IgD-negative memory B cell (primary cell): ENCODE results near the gene CEACAM21. TPM values are rescaled to one million over a fixed set of nuclear protein-coding genes. Genes with fewer than 3 reads are reported as not detected.

Source experiments
- H3K27ac Mint-ChIP-seq, 3 donors: one replicate each; pipeline ENCODE4 v1.8.0; 2020 to 2022; ENCODE audit warnings: mild to moderate bottlenecking in 3 of 3, mixed read lengths in 3 of 3, moderate library complexity in 1 of 3
- H3K27me3 Mint-ChIP-seq: one replicate; pipeline ENCODE4 v1.8.0; 2021; ENCODE audit warnings: mixed read lengths
- H3K36me3 Mint-ChIP-seq: one replicate; pipeline ENCODE4 v1.8.0; 2020; ENCODE audit warnings: mild to moderate bottlenecking, mixed read lengths
- H3K4me1 Mint-ChIP-seq, 3 donors: one replicate each; pipeline ENCODE4 v1.8.0; 2020 to 2022; ENCODE audit warnings: mixed read lengths in 3 of 3, mild to moderate bottlenecking in 1 of 3
- H3K4me3 Mint-ChIP-seq, 4 donors: one replicate each; pipeline ENCODE4 v1.8.0; 2020 to 2022; ENCODE audit warnings: mild to moderate bottlenecking in 4 of 4, mixed read lengths in 4 of 4, moderate library complexity in 3 of 4
- H3K9me3 Mint-ChIP-seq, 3 donors: one replicate each; pipeline ENCODE4 v1.8.0; 2020 to 2021; ENCODE audit warnings: mixed read lengths in 3 of 3, mild to moderate bottlenecking in 1 of 3
- polyA plus RNA-seq: library from polyadenylated mRNA; unstranded; fragments of 300-500 nt; fragmentation: Illumina TruSeq; gene quantifications from one replicate; pipeline ENCODE4 v1.2.3, GENCODE V29; 2021

The CEACAM21 gene
- polyA plus RNA-seq, 1 donor from 2014 or later = 30.8 TPM

GRCh38 chr19:41542622-41543021 is 33.3 kb upstream of the CEACAM21 start:
- H3K9me3 Mint-ChIP-seq = no peaks in the 10 kb centered on the region
- H3K27ac Mint-ChIP-seq = peak overlapping the region in 1 of 3 donors; percentile 34
- no peaks in the 10 kb centered on the region for H3K27me3 Mint-ChIP-seq
- peaks cover 35 to 57% (median 36%) of the 10 kb centered on the region in 3 donors for H3K4me1 Mint-ChIP-seq
- H3K36me3 Mint-ChIP-seq = peaks cover 4% of the 10 kb centered on the region
- H3K4me3 Mint-ChIP-seq = peak overlapping the region in 2 of 4 donors; percentile 20 to 74

- Mint-ChIP-seq H3K27me3 (no peaks in the 10 kb centered on the region), H3K36me3 (peaks cover 4% of the 10 kb centered on the region), H3K27ac (peak overlapping the region in 1 of 3 donors; percentile 50), H3K4me3 (peak overlapping the region in 1 of 4 donors; percentile 76), H3K4me1 (peaks cover 31 to 57% (median 36%) of the 10 kb centered on the region in 3 donors), H3K9me3 (no peaks in the 10 kb centered on the region)
These were observed 32.4 kb upstream of the CEACAM21 start for GRCh38 chr19:41543582-41543981.

GRCh38 chr19:41545547-41545946 is 30.4 kb upstream of the CEACAM21 start:
- peaks cover 2% of the 10 kb centered on the region for H3K36me3 Mint-ChIP-seq
- no peaks in the 10 kb centered on the region for H3K27me3 Mint-ChIP-seq
- peak overlapping the region; percentile 73 to 95 (median 94) for H3K27ac Mint-ChIP-seq
- H3K4me1 Mint-ChIP-seq = peaks cover 34 to 55% (median 37%) of the 10 kb centered on the region in 3 donors
- H3K4me3 Mint-ChIP-seq = peak overlapping the region; percentile 78 to 93 (median 88)
- no peaks in the 10 kb centered on the region for H3K9me3 Mint-ChIP-seq

- no peaks in the 10 kb centered on the region for H3K27me3 Mint-ChIP-seq
These were observed 29.6 kb upstream of the CEACAM21 start for GRCh38 chr19:41546386-41546789.

GRCh38 chr19:41546961-41547360 is 29.0 kb upstream of the CEACAM21 start:
- peaks cover 37 to 60% (median 37%) of the 10 kb centered on the region in 3 donors for H3K4me1 Mint-ChIP-seq
- peak overlapping the region; percentile 73 to 95 (median 94) for H3K27ac Mint-ChIP-seq
- H3K36me3 Mint-ChIP-seq = peaks cover 6% of the 10 kb centered on the region
- H3K27me3 Mint-ChIP-seq = no peaks in the 10 kb centered on the region
- H3K4me3 Mint-ChIP-seq = peak overlapping the region in 3 of 4 donors; percentile 78 to 93 (median 91)
- H3K9me3 Mint-ChIP-seq = no peaks in the 10 kb centered on the region

More at GRCh38 chr19:41546386-41546789, 29.6 kb upstream of the CEACAM21 start:
- peaks cover 4% of the 10 kb centered on the region for H3K36me3 Mint-ChIP-seq
- H3K4me1 Mint-ChIP-seq = peaks cover 34 to 57% (median 37%) of the 10 kb centered on the region in 3 donors
- H3K4me3 Mint-ChIP-seq = peak overlapping the region; percentile 78 to 93 (median 88)
- H3K9me3 Mint-ChIP-seq = no peaks in the 10 kb centered on the region
- peak overlapping the region; percentile 73 to 95 (median 94) for H3K27ac Mint-ChIP-seq

GRCh38 chr19:41547569-41547968 is 28.4 kb upstream of the CEACAM21 start:
- Mint-ChIP-seq H3K4me1 (peaks cover 36 to 57% (median 36%) of the 10 kb centered on the region in 3 donors), H3K27me3 (no peaks in the 10 kb centered on the region), H3K4me3 (peak overlapping the region in 2 of 4 donors; percentile 42 to 80), H3K36me3 (peaks cover 7% of the 10 kb centered on the region), H3K27ac (peak overlapping the region in 2 of 3 donors; percentile 13 to 73), H3K9me3 (no peaks in the 10 kb centered on the region)

GRCh38 chr19:41548047-41548446 is 27.9 kb upstream of the CEACAM21 start:
- Mint-ChIP-seq H3K36me3 (peaks cover 11% of the 10 kb centered on the region), H3K27ac (no peak overlapping the region), H3K27me3 (no peaks in the 10 kb centered on the region), H3K9me3 (no peaks in the 10 kb centered on the region), H3K4me1 (peaks cover 39 to 60% (median 40%) of the 10 kb centered on the region in 3 donors), H3K4me3 (peak overlapping the region in 2 of 4 donors; percentile 30 to 80)

GRCh38 chr19:41548954-41549688 is 26.8 kb upstream of the CEACAM21 start:
- peaks cover 13% of the 10 kb centered on the region for H3K36me3 Mint-ChIP-seq
- H3K4me3 Mint-ChIP-seq = peak overlapping the region; percentile 84 to 98 (median 98)
- H3K27ac Mint-ChIP-seq = peak overlapping the region; percentile 79 to 95 (median 81)
- peaks cover 0 to 3% (median 0%) of the 10 kb centered on the region in 3 donors for H3K9me3 Mint-ChIP-seq
- no peaks in the 10 kb centered on the region for H3K27me3 Mint-ChIP-seq
- H3K4me1 Mint-ChIP-seq = peaks cover 41 to 60% (median 41%) of the 10 kb centered on the region in 3 donors

- Mint-ChIP-seq H3K27ac (peak overlapping the region; percentile 79 to 95 (median 81)), H3K4me1 (peaks cover 40 to 61% (median 41%) of the 10 kb centered on the region in 3 donors), H3K4me3 (peak overlapping the region; percentile 84 to 98 (median 98)), H3K9me3 (peaks cover 0 to 3% (median 0%) of the 10 kb centered on the region in 3 donors), H3K27me3 (no peaks in the 10 kb centered on the region), H3K36me3 (peaks cover 15% of the 10 kb centered on the region)
These were observed 26.1 kb upstream of the CEACAM21 start for GRCh38 chr19:41549884-41550283.

GRCh38 chr19:41551212-41551610 is 24.8 kb upstream of the CEACAM21 start:
- peaks cover 40 to 61% (median 42%) of the 10 kb centered on the region in 3 donors for H3K4me1 Mint-ChIP-seq
- peak overlapping the region; percentile 84 to 98 (median 98) for H3K4me3 Mint-ChIP-seq
- peaks cover 21% of the 10 kb centered on the region for H3K36me3 Mint-ChIP-seq
- peaks cover 0 to 3% (median 0%) of the 10 kb centered on the region in 3 donors for H3K9me3 Mint-ChIP-seq
- H3K27ac Mint-ChIP-seq = peak overlapping the region; percentile 79 to 95 (median 95)
- H3K27me3 Mint-ChIP-seq = no peaks in the 10 kb centered on the region

GRCh38 chr19:41551711-41552110 is 24.3 kb upstream of the CEACAM21 start:
- H3K36me3 Mint-ChIP-seq = peaks cover 21% of the 10 kb centered on the region

GRCh38 chr19:41552558-41552957 is 23.4 kb upstream of the CEACAM21 start:
- no peaks in the 10 kb centered on the region for H3K27me3 Mint-ChIP-seq
- H3K27ac Mint-ChIP-seq = peak overlapping the region; percentile 79 to 95 (median 95)
- H3K9me3 Mint-ChIP-seq = peaks cover 0 to 3% (median 0%) of the 10 kb centered on the region in 3 donors
- peaks cover 34 to 59% (median 37%) of the 10 kb centered on the region in 3 donors for H3K4me1 Mint-ChIP-seq
- H3K36me3 Mint-ChIP-seq = peaks cover 21% of the 10 kb centered on the region
- peak overlapping the region; percentile 84 to 98 (median 98) for H3K4me3 Mint-ChIP-seq

More at GRCh38 chr19:41551711-41552110, 24.3 kb upstream of the CEACAM21 start:
- Mint-ChIP-seq H3K9me3 (peaks cover 0 to 3% (median 0%) of the 10 kb centered on the region in 3 donors), H3K4me1 (peaks cover 35 to 59% (median 37%) of the 10 kb centered on the region in 3 donors), H3K4me3 (peak overlapping the region; percentile 84 to 98 (median 98)), H3K27me3 (no peaks in the 10 kb centered on the region), H3K27ac (peak overlapping the region; percentile 79 to 95 (median 95))

GRCh38 chr19:41553804-41554203 is 22.2 kb upstream of the CEACAM21 start:
- H3K27ac Mint-ChIP-seq = peak overlapping the region; percentile 16 to 79 (median 48)
- peak overlapping the region; percentile 49 to 84 (median 68) for H3K4me3 Mint-ChIP-seq
- H3K9me3 Mint-ChIP-seq = peaks cover 0 to 3% (median 0%) of the 10 kb centered on the region in 3 donors
- peaks cover 35 to 56% (median 39%) of the 10 kb centered on the region in 3 donors for H3K4me1 Mint-ChIP-seq
- H3K36me3 Mint-ChIP-seq = peaks cover 24% of the 10 kb centered on the region
- no peaks in the 10 kb centered on the region for H3K27me3 Mint-ChIP-seq

GRCh38 chr19:41554907-41555306 is 21.1 kb upstream of the CEACAM21 start:
- Mint-ChIP-seq H3K9me3 (peaks cover 0 to 3% (median 0%) of the 10 kb centered on the region in 3 donors), H3K4me3 (peak overlapping the region; percentile 66 to 91 (median 80)), H3K36me3 (peaks cover 26% of the 10 kb centered on the region), H3K4me1 (peaks cover 38 to 61% (median 40%) of the 10 kb centered on the region in 3 donors), H3K27me3 (no peaks in the 10 kb centered on the region), H3K27ac (peak overlapping the region; percentile 35 to 94 (median 76))

GRCh38 chr19:41555748-41556147 is 20.2 kb upstream of the CEACAM21 start:
- no peaks in the 10 kb centered on the region for H3K27me3 Mint-ChIP-seq
- H3K4me3 Mint-ChIP-seq = peak overlapping the region; percentile 66 to 91 (median 80)
- H3K9me3 Mint-ChIP-seq = peaks cover 0 to 3% (median 0%) of the 10 kb centered on the region in 3 donors
- peak overlapping the region in 2 of 3 donors; percentile 35 to 94 for H3K27ac Mint-ChIP-seq
- peaks cover 26% of the 10 kb centered on the region for H3K36me3 Mint-ChIP-seq
- H3K4me1 Mint-ChIP-seq = peaks cover 40 to 67% (median 42%) of the 10 kb centered on the region in 3 donors
